GM19328 (cell line): ENCODE measurements around the gene BCHE.
"Not testable (repeated sequence)": the region's sequence is repeated elsewhere in the genome, so short reads cannot be mapped to it uniquely, and the experiment has no call there.

Experiments
- ATAC-seq: cut with Tn5 transposase; IDR thresholded peaks from one replicate; pipeline ENCODE4 v1.9.1; 2021; ENCODE audit warnings: mild to moderate bottlenecking, moderate library complexity; ENCODE audit not compliant: unreplicated experiment

The BCHE gene

GRCh38 chr3:165817160-165817709, 20.0 kb downstream of the BCHE start:
- no peak for ATAC-seq

- ATAC-seq, result no peak
Observed at GRCh38 chr3:165816209-165816608, 21.0 kb downstream of the BCHE start.

- no peak for ATAC-seq
Observed at GRCh38 chr3:165815682-165816081, 21.5 kb downstream of the BCHE start.

GRCh38 chr3:165814380-165814779, 22.8 kb downstream of the BCHE start:
- no peak for ATAC-seq

- ATAC-seq, result not testable (repeated sequence)
Observed at GRCh38 chr3:165807937-165808336, 29.3 kb downstream of the BCHE start.

- no peak for ATAC-seq
Observed at GRCh38 chr3:165805946-165806561, 31.2 kb downstream of the BCHE start.

- ATAC-seq, result no peak
Observed at GRCh38 chr3:165803471-165803870, 33.8 kb downstream of the BCHE start.

- no peak for ATAC-seq
Observed at GRCh38 chr3:165800970-165801369, 36.3 kb downstream of the BCHE start.

GRCh38 chr3:165799026-165799425, 38.2 kb downstream of the BCHE start:
- ATAC-seq, result no peak

- no peak for ATAC-seq
Observed at GRCh38 chr3:165797551-165797950, 39.7 kb downstream of the BCHE start.

GRCh38 chr3:165796701-165797100, 40.5 kb downstream of the BCHE start:
- ATAC-seq, result no peak

GRCh38 chr3:165788531-165788930, 48.7 kb downstream of the BCHE start:
- no peak for ATAC-seq

GRCh38 chr3:165786013-165786412, 51.2 kb downstream of the BCHE start:
- no peak for ATAC-seq

- ATAC-seq, result no peak
Observed at GRCh38 chr3:165784337-165784736, 52.9 kb downstream of the BCHE start.

GRCh38 chr3:165783383-165783782, 53.8 kb downstream of the BCHE start:
- ATAC-seq, result no peak

- ATAC-seq, result no peak
Observed at GRCh38 chr3:165778891-165779290, 58.3 kb downstream of the BCHE start.

GRCh38 chr3:165778456-165778855, 58.8 kb downstream of the BCHE start:
- no peak for ATAC-seq

- ATAC-seq, result no peak
Observed at GRCh38 chr3:165775824-165776223, 61.4 kb downstream of the BCHE start.

GRCh38 chr3:165770781-165771180, 66.4 kb downstream of the BCHE start:
- ATAC-seq, result no peak

GRCh38 chr3:165768680-165769079, 68.5 kb downstream of the BCHE start:
- no peak for ATAC-seq

GRCh38 chr3:165759041-165759440, 78.2 kb downstream of the BCHE start:
- ATAC-seq, result no peak

GRCh38 chr3:165755571-165755970, 81.7 kb downstream of the BCHE start:
- no peak for ATAC-seq
